K562 (cell line): Measurements from ENCODE around the gene DNMBP. TPM values are rescaled to one million over a fixed set of nuclear protein-coding genes. Genes with fewer than 3 reads are reported as not detected.

ENCODE experiments used
- ATAC-seq: fragments of 200-7000 bp; cut with Tn5 transposase; 3 replicates; pipeline ENCODE4 v1.9.1; 2020; ENCODE audit warnings: moderate library complexity
- BruUV-seq: library from RNA; stranded (reverse); fragments of 400-500 nt; replicated peaks from 2 replicates; lab custom pipeline; 2021; lab: Mats Ljungman, UMichigan
- CTCF ChIA-PET: fragments of 300-600 bp; formaldehyde crosslinking; extraction: SDS; loops from one replicate; lab custom pipeline; 2021; ENCODE audit warnings: low intra/inter-chr PET ratio; lab: Yijun Ruan, JAX
- POLR2A ChIA-PET: fragments of 300-600, 350-650 bp; sonication (Branson Sonifier 250); formaldehyde crosslinking; extraction: SDS; loops from one replicate; lab custom pipeline; 2021; ENCODE audit warnings: antibody characterized with exemption, inconsistent platforms; lab: Yijun Ruan, JAX
- DNase-seq, 4 experiments: peaks; one replicate each; pipeline versions ENCODE4 v3.0.0 to v3.0.0-alpha.2; 2011 to 2018; ENCODE audit warnings: low spot score in 3 of 4, mixed read lengths in 3 of 4; ENCODE audit errors: extremely low read depth in 1 of 4
- FAIRE-seq: peaks from 2 replicates; lab custom pipeline; 2011; peaks lifted over from hg19 to GRCh38; lab: Jason Lieb, UNC
- H2AFZ ChIP-seq: 2 replicates; pipeline ENCODE4 v1.6.0; 2011; ENCODE audit warnings: low read depth, low read length, control low read depth, inconsistent platforms
- H3K27ac ChIP-seq: fragments of 200-600 bp; 3 replicates; pipeline ENCODE4 v1.8.0; 2011; ENCODE audit warnings: low read depth, mild to moderate bottlenecking, control low read depth, inconsistent platforms, low read length, moderate library complexity, mixed read lengths; ENCODE audit errors: extremely low read depth
- H3K27me3 ChIP-seq, 2 experiments: fragments of 300-600 bp in 1 of 2; 2 replicates in 1 of 2; 3 replicates in 1 of 2; pipeline versions ENCODE4 v1.6.0 to v1.8.0; 2011; ENCODE audit warnings: inconsistent platforms in 2 of 2, low read length in 2 of 2, mild to moderate bottlenecking in 1 of 2, mixed read lengths in 1 of 2, moderate library complexity in 1 of 2; ENCODE audit not compliant: control insufficient read depth in 2 of 2, insufficient read depth in 2 of 2
- H3K36me3 ChIP-seq: fragments of 300-600 bp; 3 replicates; pipeline ENCODE4 v1.8.0; 2011; ENCODE audit warnings: mild to moderate bottlenecking, low read length, inconsistent platforms; ENCODE audit not compliant: control insufficient read depth, insufficient read depth
- H3K4me1 ChIP-seq, 2 experiments: fragments of 200-600 bp in 1 of 2; replicated peaks in 1 of 2; 2 replicates in 1 of 2; 3 replicates in 1 of 2; pipeline versions ENCODE4 v1.5.1 to v1.8.0; 2011; ENCODE audit warnings: inconsistent platforms in 2 of 2, low read length in 2 of 2, mild to moderate bottlenecking in 1 of 2, mixed read lengths in 1 of 2, moderate library complexity in 1 of 2; ENCODE audit not compliant: control insufficient read depth in 2 of 2, insufficient read depth in 2 of 2
- H3K4me2 ChIP-seq: 2 replicates; pipeline ENCODE4 v1.6.1; 2011; ENCODE audit warnings: low read length, control low read depth, inconsistent platforms, mixed read lengths; ENCODE audit not compliant: insufficient read depth
- H3K4me3 ChIP-seq: fragments of 200-600 bp; sonication (generic), shearing (Covaris generic); 2 replicates; pipeline ENCODE4 v1.5.1; 2016; ENCODE audit warnings: control low read depth, inconsistent platforms
- H3K79me2 ChIP-seq: fragments of 200-600 bp; 3 replicates; pipeline ENCODE4 v1.8.0; 2011; ENCODE audit warnings: low read length, inconsistent platforms; ENCODE audit not compliant: control insufficient read depth, insufficient read depth
- H3K9ac ChIP-seq, 2 experiments: 2 replicates each; pipeline versions ENCODE4 v1.6.0 to v1.6.1; 2011; ENCODE audit warnings: low read depth in 2 of 2, low read length in 2 of 2, control low read depth in 1 of 2, inconsistent platforms in 1 of 2, mild to moderate bottlenecking in 1 of 2, mixed read lengths in 1 of 2; ENCODE audit not compliant: insufficient read depth in 1 of 2
- H3K9me1 ChIP-seq: one replicate; pipeline ENCODE4 v1.6.0; 2011; ENCODE audit warnings: inconsistent platforms, mild to moderate bottlenecking, low read length, moderate library complexity; ENCODE audit not compliant: control insufficient read depth, insufficient read depth
- H3K9me3 ChIP-seq: replicated peaks from 2 replicates; pipeline ENCODE4 v1.5.1; 2011; ENCODE audit warnings: low read depth, low read length, inconsistent platforms; ENCODE audit not compliant: control insufficient read depth, insufficient read depth
- H4K20me1 ChIP-seq: replicated peaks from 2 replicates; pipeline ENCODE4 v1.6.1; 2011; ENCODE audit warnings: low read length, inconsistent platforms, mixed read lengths; ENCODE audit not compliant: control insufficient read depth, insufficient read depth
- ATF7 ChIP-seq: fragments of 450-650 bp; IDR thresholded peaks from 2 replicates; pipeline ENCODE4 v1.7.1; 2014; ENCODE audit warnings: mild to moderate bottlenecking, moderate library complexity
- BRD9 ChIP-seq: fragments of 450-650 bp; IDR thresholded peaks from 2 replicates; pipeline ENCODE4 v1.6.1; 2018; ENCODE audit warnings: low read depth; ENCODE audit not compliant: partially characterized antibody
- CBX5 ChIP-seq: IDR thresholded peaks from 2 replicates; pipeline ENCODE4 v1.6.1; 2014; ENCODE audit warnings: low read depth, borderline replicate concordance
- E2F3 ChIP-seq: fragments of 250-450 bp; sonication (Bioruptor Pico); IDR thresholded peaks from 2 replicates; pipeline ENCODE4 v1.4.0; 2020; ENCODE audit warnings: mild to moderate bottlenecking
- HDAC1 ChIP-seq, 2 experiments: fragments of 450-650 bp; IDR thresholded peaks; 2 replicates each; pipeline ENCODE4 v1.6.1; 2016 to 2017; ENCODE audit warnings: inconsistent platforms in 1 of 2, mild to moderate bottlenecking in 1 of 2, moderate library complexity in 1 of 2
- MBD2 ChIP-seq: sonication (generic); IDR thresholded peaks from 2 replicates; pipeline ENCODE4 v1.6.1; 2016; ENCODE audit warnings: low read depth, borderline replicate concordance
- NR2F6 ChIP-seq: fragments of 450-650 bp; formaldehyde crosslinking; IDR thresholded peaks from 2 replicates; pipeline ENCODE4 v1.4.0; 2020; ENCODE audit warnings: mild to moderate bottlenecking
- POLR2G ChIP-seq: fragments of 200-400 bp; formaldehyde crosslinking; IDR thresholded peaks from 2 replicates; pipeline ENCODE4 v1.6.1; 2017; ENCODE audit warnings: low read depth, mild to moderate bottlenecking, antibody characterized with exemption, low read length, moderate library complexity
- TARDBP ChIP-seq: fragments of 450-650 bp; IDR thresholded peaks from 2 replicates; pipeline ENCODE4 v1.6.1; 2016
- ZBTB11 ChIP-seq, 3 experiments: fragments of 200-800 bp in 1 of 3; fragments of 250-450 bp in 1 of 3; fragments of 450-650 bp in 1 of 3; sonication (Bioruptor Pico) in 1 of 3; sonication (Bioruptor generic) in 1 of 3; formaldehyde crosslinking in 1 of 3; IDR thresholded peaks; 2 replicates each; pipeline versions ENCODE4 v1.6.1 to v1.8.0; 2016 to 2022; ENCODE audit warnings: mild to moderate bottlenecking in 2 of 3, missing genetic modification characterization in 2 of 3, missing compliant biosample characterization in 1 of 3, moderate library complexity in 1 of 3
- ZNF146 ChIP-seq: IDR thresholded peaks from one replicate; pipeline ENCODE4 v1.6.1; 2018; ENCODE audit warnings: missing compliant biosample characterization; ENCODE audit not compliant: unreplicated experiment
- WGBS: fragments of 100-300 bp; shearing (Covaris generic); methylation state at CpG from one replicate; pipeline ENCODE4 v1.1.6; 2016; ENCODE audit warnings: low coverage, mixed read lengths; ENCODE audit not compliant: insufficient coverage; ENCODE audit errors: missing lambda C conversion rate; 5-methylcytosine and 5-hydroxymethylcytosine counted together
- in situ Hi-C: fragments of 300-500 bp; cut with MboI; formaldehyde crosslinking; loops from 4 replicates; pipeline ENCODE4 v1.15.0; 2018; ENCODE audit warnings: inconsistent platforms, mixed read lengths
- intact Hi-C: fragments of 100-400 bp; cut with micrococcal nuclease; formaldehyde crosslinking; loops from 2 replicates; pipeline ENCODE4 v1.14.2; 2022
- polyA plus RNA-seq, 8 experiments: library from polyadenylated mRNA; depleted of rRNA in 4 of 8; stranded (reverse) in 5 of 8; unstranded in 3 of 8; fragments of >200 nt; fragmentation: Nextera tagmentation in 2 of 8; fragmentation: Illumina TruSeq in 1 of 8; extraction: Ambion mirVana in 2 of 8; extraction: Trizol in 1 of 8; gene quantifications; 2 replicates each; pipeline versions ENCODE4 v1.2.1 to v1.2.3, GENCODE V29; 2011 to 2014; ENCODE audit warnings: inconsistent platforms in 1 of 8, missing spikeins in 1 of 8
- total RNA-seq, 7 experiments: library from RNA; depleted of rRNA in 6 of 7; stranded (reverse); fragments of >200 nt in 6 of 7; fragmentation: Illumina TruSeq in 2 of 7; extraction: Trizol in 2 of 7; gene quantifications; 2 replicates each; pipeline versions ENCODE4 v1.2.1 to v1.2.3, GENCODE V29; 2011 to 2021; ENCODE audit warnings: low replicate concordance in 1 of 7
- TF ChIP-seq, protein P1 (sequence below): fragments of 150-350 bp; conservative IDR thresholded peaks from 2 replicates; pipeline ENCODE4 v1.6.1; 2014; ENCODE audit warnings: low read length
- TF ChIP-seq, protein P2 (sequence below): fragments of 250-450 bp; sonication (Bioruptor Pico); IDR thresholded peaks from 2 replicates; pipeline ENCODE4 v1.8.0; 2021; ENCODE audit warnings: mild to moderate bottlenecking, moderate library complexity
- TF ChIP-seq, protein P3 (sequence below): sonication (generic); formaldehyde crosslinking; IDR thresholded peaks from 2 replicates; pipeline ENCODE4 v1.8.1; 2023; ENCODE audit warnings: mild to moderate bottlenecking, missing genetic modification reagents

Gene DNMBP
- total and polyA plus RNA-seq, 9 of the 15 experiments (the other 6 are each of a cell fraction or from before 2014, with no cell fraction given), result 0.83 to 3.7 (median 2.2) TPM

DNA sequence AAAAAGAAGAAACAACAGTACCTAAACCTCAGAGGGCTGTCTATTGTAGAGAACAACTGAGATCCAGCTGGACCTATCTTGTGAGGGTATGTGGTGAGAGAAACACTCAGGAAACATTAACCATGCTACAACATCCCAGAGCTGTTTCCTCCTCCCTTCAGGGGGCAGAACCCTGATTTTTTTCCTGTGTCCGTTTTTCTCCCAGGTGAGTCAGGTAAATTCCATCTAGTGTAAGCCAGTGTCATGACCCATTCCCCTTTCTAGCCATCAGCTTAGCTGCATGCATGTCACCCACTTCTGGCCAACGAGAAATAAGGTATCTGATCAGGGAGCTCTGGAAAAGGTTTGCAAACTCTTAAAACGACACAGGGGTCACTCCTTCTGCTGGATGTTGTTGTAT is 103.8 kb downstream of the DNMBP start:
- Histone ChIP-seq H2AFZ (no peak overlapping the region), H3K9ac (no peak overlapping the region), H3K4me2 (no peak overlapping the region), H3K9me3 (no peaks in the 10 kb centered on the region), H3K27me3 (no peaks in the 10 kb centered on the region), H3K4me1 (peaks cover 0 to 7% of the 10 kb centered on the region in 2 experiments; a peak in 1 of 5 replicates), H3K79me2 (no peaks in the 10 kb centered on the region), H4K20me1 (no peaks in the 10 kb centered on the region), H3K27ac (no peak overlapping the region), H3K4me3 (no peak overlapping the region), H3K9me1 (no peaks in the 10 kb centered on the region), H3K36me3 (no peaks in the 10 kb centered on the region)
- FAIRE-seq (no peak), ATAC-seq (no peak), DNase-seq (no peak)
- BruUV-seq, result no TSS peak
- ChIA-PET CTCF (no interaction called here), POLR2A (interaction anchor here (0.7 kb wide), 1 partner anchor 643 kb away, joined by 3 read pairs; no protein-coding TSS in a partner anchor)
- 62% methylated on average over 2 of the region's 3 CpGs for WGBS
- intact Hi-C loops, result no loop called here
- in situ Hi-C loops, result no loop called here
- TF ChIP-seq HDAC1 (IDR thresholded peaks at IDR 0.05), result no peak
- TF ChIP-seq, protein P1, sequence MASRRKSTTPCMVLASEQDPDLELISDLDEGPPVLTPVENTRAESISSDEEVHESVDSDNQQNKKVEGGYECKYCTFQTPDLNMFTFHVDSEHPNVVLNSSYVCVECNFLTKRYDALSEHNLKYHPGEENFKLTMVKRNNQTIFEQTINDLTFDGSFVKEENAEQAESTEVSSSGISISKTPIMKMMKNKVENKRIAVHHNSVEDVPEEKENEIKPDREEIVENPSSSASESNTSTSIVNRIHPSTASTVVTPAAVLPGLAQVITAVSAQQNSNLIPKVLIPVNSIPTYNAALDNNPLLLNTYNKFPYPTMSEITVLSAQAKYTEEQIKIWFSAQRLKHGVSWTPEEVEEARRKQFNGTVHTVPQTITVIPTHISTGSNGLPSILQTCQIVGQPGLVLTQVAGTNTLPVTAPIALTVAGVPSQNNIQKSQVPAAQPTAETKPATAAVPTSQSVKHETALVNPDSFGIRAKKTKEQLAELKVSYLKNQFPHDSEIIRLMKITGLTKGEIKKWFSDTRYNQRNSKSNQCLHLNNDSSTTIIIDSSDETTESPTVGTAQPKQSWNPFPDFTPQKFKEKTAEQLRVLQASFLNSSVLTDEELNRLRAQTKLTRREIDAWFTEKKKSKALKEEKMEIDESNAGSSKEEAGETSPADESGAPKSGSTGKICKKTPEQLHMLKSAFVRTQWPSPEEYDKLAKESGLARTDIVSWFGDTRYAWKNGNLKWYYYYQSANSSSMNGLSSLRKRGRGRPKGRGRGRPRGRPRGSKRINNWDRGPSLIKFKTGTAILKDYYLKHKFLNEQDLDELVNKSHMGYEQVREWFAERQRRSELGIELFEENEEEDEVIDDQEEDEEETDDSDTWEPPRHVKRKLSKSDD, result no peak
- TF ChIP-seq, protein P2, sequence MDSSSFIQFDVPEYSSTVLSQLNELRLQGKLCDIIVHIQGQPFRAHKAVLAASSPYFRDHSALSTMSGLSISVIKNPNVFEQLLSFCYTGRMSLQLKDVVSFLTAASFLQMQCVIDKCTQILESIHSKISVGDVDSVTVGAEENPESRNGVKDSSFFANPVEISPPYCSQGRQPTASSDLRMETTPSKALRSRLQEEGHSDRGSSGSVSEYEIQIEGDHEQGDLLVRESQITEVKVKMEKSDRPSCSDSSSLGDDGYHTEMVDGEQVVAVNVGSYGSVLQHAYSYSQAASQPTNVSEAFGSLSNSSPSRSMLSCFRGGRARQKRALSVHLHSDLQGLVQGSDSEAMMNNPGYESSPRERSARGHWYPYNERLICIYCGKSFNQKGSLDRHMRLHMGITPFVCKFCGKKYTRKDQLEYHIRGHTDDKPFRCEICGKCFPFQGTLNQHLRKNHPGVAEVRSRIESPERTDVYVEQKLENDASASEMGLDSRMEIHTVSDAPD (CRISPR knock-in tag), result no peak
- TF ChIP-seq POLR2G, result no peak
- no peak for TF ChIP-seq TARDBP
- TF ChIP-seq NR2F6 (CRISPR knock-in tag), result no peak
- TF ChIP-seq CBX5, result no peak
- TF ChIP-seq, protein P3, sequence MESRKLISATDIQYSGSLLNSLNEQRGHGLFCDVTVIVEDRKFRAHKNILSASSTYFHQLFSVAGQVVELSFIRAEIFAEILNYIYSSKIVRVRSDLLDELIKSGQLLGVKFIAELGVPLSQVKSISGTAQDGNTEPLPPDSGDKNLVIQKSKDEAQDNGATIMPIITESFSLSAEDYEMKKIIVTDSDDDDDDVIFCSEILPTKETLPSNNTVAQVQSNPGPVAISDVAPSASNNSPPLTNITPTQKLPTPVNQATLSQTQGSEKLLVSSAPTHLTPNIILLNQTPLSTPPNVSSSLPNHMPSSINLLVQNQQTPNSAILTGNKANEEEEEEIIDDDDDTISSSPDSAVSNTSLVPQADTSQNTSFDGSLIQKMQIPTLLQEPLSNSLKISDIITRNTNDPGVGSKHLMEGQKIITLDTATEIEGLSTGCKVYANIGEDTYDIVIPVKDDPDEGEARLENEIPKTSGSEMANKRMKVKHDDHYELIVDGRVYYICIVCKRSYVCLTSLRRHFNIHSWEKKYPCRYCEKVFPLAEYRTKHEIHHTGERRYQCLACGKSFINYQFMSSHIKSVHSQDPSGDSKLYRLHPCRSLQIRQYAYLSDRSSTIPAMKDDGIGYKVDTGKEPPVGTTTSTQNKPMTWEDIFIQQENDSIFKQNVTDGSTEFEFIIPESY (CRISPR knock-in tag), result no peak
- no peak for TF ChIP-seq E2F3 (CRISPR knock-in tag)
- TF ChIP-seq MBD2, result no peak
- TF ChIP-seq ZNF146 (CRISPR knock-in tag), result no peak
- no peak for TF ChIP-seq ATF7
- TF ChIP-seq BRD9, result no peak
- no peak for TF ChIP-seq ZBTB11 (CRISPR knock-in tag; IDR thresholded peaks at IDR 0.05)
